Neuronal stem cell (in vitro differentiated cells): ENCODE data around the gene MAPKAP1.

ENCODE experiments used
- DNase-seq: peaks from one replicate; pipeline ENCODE4 v3.0.0-alpha.2; 2013; ENCODE audit warnings: low spot score
- H2AFZ ChIP-seq: one replicate; pipeline ENCODE4 v1.6.1; 2013; ENCODE audit warnings: mild to moderate bottlenecking, low read length, inconsistent platforms
- H2AK5ac ChIP-seq: 2 replicates; pipeline ENCODE4 v1.6.1; 2013; ENCODE audit warnings: low read depth, mild to moderate bottlenecking, inconsistent platforms, low read length, moderate library complexity, mixed read lengths
- H2BK120ac ChIP-seq: 2 replicates; pipeline ENCODE4 v1.6.1; 2013; ENCODE audit warnings: low read depth, mild to moderate bottlenecking, inconsistent platforms, low read length, moderate library complexity, mixed read lengths
- H2BK12ac ChIP-seq: one replicate; pipeline ENCODE4 v1.6.1; 2013; ENCODE audit warnings: low read length, inconsistent platforms
- H2BK15ac ChIP-seq: 2 replicates; pipeline ENCODE4 v1.6.1; 2013; ENCODE audit warnings: mild to moderate bottlenecking, low read length, inconsistent platforms, mixed read lengths
- H2BK5ac ChIP-seq: one replicate; pipeline ENCODE4 v1.6.1; 2013; ENCODE audit warnings: inconsistent platforms, mild to moderate bottlenecking, low read length, moderate library complexity
- H3K14ac ChIP-seq: one replicate; pipeline ENCODE4 v1.6.1; 2013; ENCODE audit warnings: low read length, inconsistent platforms
- H3K18ac ChIP-seq: 2 replicates; pipeline ENCODE4 v1.6.1; 2013; ENCODE audit warnings: low read length, inconsistent platforms
- H3K23ac ChIP-seq: 2 replicates; pipeline ENCODE4 v1.6.1; 2013; ENCODE audit warnings: low read depth, mild to moderate bottlenecking, mixed read lengths, low read length, inconsistent platforms; ENCODE audit not compliant: poor library complexity
- H3K27ac ChIP-seq: replicated peaks from 3 replicates; pipeline ENCODE4 v1.5.1; 2013; ENCODE audit warnings: low read length, inconsistent platforms
- H3K27me3 ChIP-seq, 3 experiments: 2 replicates each; pipeline ENCODE4 v1.6.1; 2013; ENCODE audit warnings: low read length in 3 of 3, mild to moderate bottlenecking in 2 of 3, inconsistent platforms in 1 of 3, low read depth in 1 of 3, mixed read lengths in 1 of 3, moderate library complexity in 1 of 3; ENCODE audit not compliant: control insufficient read depth in 3 of 3, insufficient read depth in 3 of 3
- H3K36me3 ChIP-seq, 2 donors: replicated peaks in 1 of 2; 2 replicates each; pipeline ENCODE4 v1.6.1; 2013; ENCODE audit warnings: low read length in 2 of 2; ENCODE audit not compliant: control insufficient read depth in 2 of 2, insufficient read depth in 2 of 2
- H3K4ac ChIP-seq: 2 replicates; pipeline ENCODE4 v1.6.1; 2013; ENCODE audit warnings: inconsistent platforms, mild to moderate bottlenecking, low read length, moderate library complexity
- H3K4me1 ChIP-seq, 2 donors: 1 replicate in 1 of 2; 2 replicates in 1 of 2; pipeline ENCODE4 v1.6.1; 2013; ENCODE audit warnings: low read length in 2 of 2, low read depth in 1 of 2; ENCODE audit not compliant: control insufficient read depth in 2 of 2, insufficient read depth in 1 of 2
- H3K4me2 ChIP-seq: one replicate; pipeline ENCODE4 v1.6.1; 2013; ENCODE audit warnings: mild to moderate bottlenecking, low read length, inconsistent platforms; ENCODE audit not compliant: insufficient read depth, poor library complexity, severe bottlenecking
- H3K4me3 ChIP-seq, 2 donors: 2 replicates each; pipeline ENCODE4 v1.5.1; 2013; ENCODE audit warnings: low read length in 2 of 2, mild to moderate bottlenecking in 2 of 2, inconsistent platforms in 1 of 2, moderate library complexity in 1 of 2
- H3K79me1 ChIP-seq: one replicate; pipeline ENCODE4 v1.6.1; 2013; ENCODE audit warnings: low read depth, mild to moderate bottlenecking, inconsistent platforms, low read length, moderate library complexity
- H3K9ac ChIP-seq: one replicate; pipeline ENCODE4 v1.6.1; 2013; ENCODE audit warnings: mild to moderate bottlenecking, low read depth, low read length, inconsistent platforms; ENCODE audit not compliant: poor library complexity
- H3K9me3 ChIP-seq, 2 donors: replicated peaks in 1 of 2; 2 replicates each; pipeline versions ENCODE3 to v1.6.1; 2013; ENCODE audit warnings: low read length in 2 of 2, mild to moderate bottlenecking in 2 of 2, inconsistent platforms in 1 of 2, low read depth in 1 of 2, mixed read lengths in 1 of 2, moderate library complexity in 1 of 2; ENCODE audit not compliant: control insufficient read depth in 2 of 2, insufficient read depth in 1 of 2
- H4K8ac ChIP-seq: one replicate; pipeline ENCODE4 v1.6.1; 2013; ENCODE audit warnings: low read depth, mild to moderate bottlenecking, inconsistent platforms, low read length, moderate library complexity
- H4K91ac ChIP-seq: one replicate; pipeline ENCODE4 v1.6.1; 2013; ENCODE audit warnings: low read length, low read depth, mild to moderate bottlenecking, inconsistent platforms; ENCODE audit not compliant: poor library complexity
- WGBS, 2 donors: extraction: QIAGEN DNeasy Blood & Tissue Kit; methylation state at CpG; one replicate each; pipeline ENCODE4 v1.1.7; 2013; ENCODE audit warnings: missing lambda C conversion rate in 2 of 2, mixed read lengths in 1 of 2; ENCODE audit not compliant: insufficient read length in 2 of 2, insufficient replicate concordance in 1 of 2; ENCODE audit errors: extremely low coverage in 2 of 2; 5-methylcytosine and 5-hydroxymethylcytosine counted together

The MAPKAP1 gene

DNA sequence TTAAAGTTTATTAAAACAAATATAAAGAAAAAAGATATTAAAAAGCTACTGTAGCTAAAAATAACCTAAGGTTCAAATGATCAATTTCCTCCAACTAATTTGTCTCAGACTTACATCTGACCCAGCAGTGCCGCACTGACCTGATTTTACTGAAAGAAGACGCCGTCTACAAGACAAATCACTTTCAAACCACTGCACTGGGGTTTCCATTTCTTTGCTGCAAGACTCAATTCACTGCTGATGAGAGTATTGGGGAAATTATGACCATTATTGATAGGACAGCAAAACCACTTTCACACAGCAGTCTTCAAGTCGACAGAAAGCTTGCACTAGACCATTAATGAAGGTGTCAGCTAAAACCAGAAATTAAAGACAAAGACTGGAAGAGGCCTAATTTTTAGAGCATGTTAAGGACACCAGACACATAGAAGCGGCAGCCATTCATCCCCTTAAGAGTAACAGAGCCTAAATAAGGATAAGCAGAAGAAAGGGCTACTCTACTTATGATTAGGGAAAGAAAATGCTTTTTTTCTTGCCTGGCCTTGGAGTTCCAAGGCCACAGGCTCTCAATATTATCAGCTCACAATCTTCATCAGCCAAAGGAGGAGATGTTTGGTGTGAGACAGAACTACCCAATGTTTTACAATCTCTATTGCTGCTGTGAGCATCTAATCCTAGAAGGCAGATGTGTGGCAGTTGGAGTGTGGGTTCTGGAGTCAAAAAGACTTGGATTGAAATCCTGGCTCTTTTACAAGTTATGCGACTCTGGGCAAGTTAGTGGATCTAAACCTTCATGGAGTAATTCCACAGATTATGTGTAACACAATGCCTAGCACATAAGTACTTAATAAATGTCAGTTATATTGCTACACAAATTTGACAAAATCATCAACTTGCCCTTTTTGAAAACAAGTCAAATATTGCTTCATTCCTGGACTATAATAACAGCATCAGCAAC, 190.7 kb downstream of the MAPKAP1 start:
- H3K79me1 ChIP-seq = no peaks in the 10 kb centered on the region
- H2BK12ac ChIP-seq = no peak overlapping the region
- H3K23ac ChIP-seq = no peak overlapping the region
- no peaks in the 10 kb centered on the region for H3K36me3 ChIP-seq
- H3K9me3 ChIP-seq = no peaks in the 10 kb centered on the region
- no peak overlapping the region for H2BK5ac ChIP-seq
- no peak overlapping the region for H2AFZ ChIP-seq
- no peak overlapping the region for H3K9ac ChIP-seq
- WGBS, 2 donors = no CpG with 5 or more reads among the region's 6 CpGs
- no peaks in the 10 kb centered on the region for H3K27me3 ChIP-seq
- no peak overlapping the region for H3K4me3 ChIP-seq
- H3K4me2 ChIP-seq = no peak overlapping the region
- no peak overlapping the region for H4K91ac ChIP-seq
- no peak overlapping the region for H2AK5ac ChIP-seq
- no peak overlapping the region for H3K27ac ChIP-seq
- no peak overlapping the region for H3K18ac ChIP-seq
- no peak overlapping the region for H2BK15ac ChIP-seq
- H3K4me1 ChIP-seq = peaks cover 9 to 22% of the 10 kb centered on the region in 2 donors
- H3K14ac ChIP-seq = no peak overlapping the region
- DNase-seq = no peak
- no peak overlapping the region for H2BK120ac ChIP-seq
- H4K8ac ChIP-seq = no peak overlapping the region
- H3K4ac ChIP-seq = no peak overlapping the region

DNA sequence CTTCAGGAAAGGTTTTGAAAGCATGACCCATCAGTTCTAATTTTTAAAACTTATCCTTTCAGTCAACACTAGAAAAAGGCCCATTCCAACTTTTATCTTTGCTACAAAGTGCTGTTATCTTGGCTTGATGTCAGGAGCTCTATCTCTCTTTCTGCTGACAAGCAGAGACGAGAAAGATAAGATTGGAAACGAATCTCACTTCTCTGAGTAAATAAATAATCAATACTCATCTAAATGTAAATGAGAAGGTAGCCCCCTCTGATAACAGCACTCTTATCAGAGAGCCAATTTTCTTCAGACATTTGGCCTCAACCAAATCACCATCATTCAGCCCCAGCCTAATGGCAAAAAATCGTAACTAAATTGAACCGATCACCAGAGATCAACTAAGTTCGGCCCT, 191.7 kb downstream of the MAPKAP1 start:
- no peak overlapping the region for H2BK120ac ChIP-seq
- H3K36me3 ChIP-seq = no peaks in the 10 kb centered on the region
- H2BK5ac ChIP-seq = no peak overlapping the region
- no peaks in the 10 kb centered on the region for H3K79me1 ChIP-seq
- H2BK15ac ChIP-seq = no peak overlapping the region
- H3K27ac ChIP-seq = no peak overlapping the region
- no peak overlapping the region for H3K9ac ChIP-seq
- no CpG with 5 or more reads among the region's 5 CpGs for WGBS, 2 donors
- no peak overlapping the region for H2AFZ ChIP-seq
- H3K4ac ChIP-seq = no peak overlapping the region
- H3K9me3 ChIP-seq = no peaks in the 10 kb centered on the region
- H3K27me3 ChIP-seq = no peaks in the 10 kb centered on the region
- H3K4me1 ChIP-seq = peaks cover 9 to 22% of the 10 kb centered on the region in 2 donors
- no peak overlapping the region for H4K91ac ChIP-seq
- H3K14ac ChIP-seq = no peak overlapping the region
- H3K4me3 ChIP-seq = no peak overlapping the region
- H3K18ac ChIP-seq = no peak overlapping the region
- H3K4me2 ChIP-seq = no peak overlapping the region
- no peak overlapping the region for H4K8ac ChIP-seq
- no peak overlapping the region for H2AK5ac ChIP-seq
- H3K23ac ChIP-seq = no peak overlapping the region
- no peak overlapping the region for H2BK12ac ChIP-seq
- no peak for DNase-seq

DNA sequence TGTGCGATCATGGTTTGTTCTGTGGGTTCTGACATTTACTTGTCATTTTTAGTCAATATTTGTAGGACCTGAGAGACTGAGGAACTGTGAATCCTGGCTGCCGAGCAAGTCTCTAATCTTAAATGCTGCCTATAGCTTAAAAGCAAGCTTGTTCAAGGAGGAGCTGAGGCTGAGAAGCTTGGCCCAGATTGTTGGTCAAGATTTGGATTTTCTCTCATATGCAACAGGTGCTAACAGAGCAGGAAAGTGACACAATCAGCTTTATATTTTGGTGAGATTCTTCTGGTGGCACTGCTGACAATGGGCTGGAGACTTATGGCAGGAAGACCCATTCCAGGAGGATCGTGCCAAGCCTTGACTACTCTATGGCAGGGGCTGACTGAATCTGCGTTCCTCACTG, 192.5 kb downstream of the MAPKAP1 start:
- no peak overlapping the region for H4K91ac ChIP-seq
- no peak overlapping the region for H2BK15ac ChIP-seq
- H3K4ac ChIP-seq = no peak overlapping the region
- H3K9ac ChIP-seq = no peak overlapping the region
- H3K14ac ChIP-seq = no peak overlapping the region
- no peak overlapping the region for H3K4me3 ChIP-seq
- H3K4me2 ChIP-seq = no peak overlapping the region
- H3K27me3 ChIP-seq = no peaks in the 10 kb centered on the region
- H3K4me1 ChIP-seq = peaks cover 9 to 22% of the 10 kb centered on the region in 2 donors
- H3K23ac ChIP-seq = no peak overlapping the region
- H2BK12ac ChIP-seq = no peak overlapping the region
- no peak overlapping the region for H2BK5ac ChIP-seq
- no peaks in the 10 kb centered on the region for H3K36me3 ChIP-seq
- H2AFZ ChIP-seq = no peak overlapping the region
- no peak overlapping the region for H4K8ac ChIP-seq
- no peaks in the 10 kb centered on the region for H3K79me1 ChIP-seq
- WGBS, 2 donors = no CpG with 5 or more reads among the region's 4 CpGs
- H3K9me3 ChIP-seq = no peaks in the 10 kb centered on the region
- no peak for DNase-seq
- no peak overlapping the region for H3K27ac ChIP-seq
- no peak overlapping the region for H3K18ac ChIP-seq
- no peak overlapping the region for H2AK5ac ChIP-seq
- H2BK120ac ChIP-seq = no peak overlapping the region

DNA sequence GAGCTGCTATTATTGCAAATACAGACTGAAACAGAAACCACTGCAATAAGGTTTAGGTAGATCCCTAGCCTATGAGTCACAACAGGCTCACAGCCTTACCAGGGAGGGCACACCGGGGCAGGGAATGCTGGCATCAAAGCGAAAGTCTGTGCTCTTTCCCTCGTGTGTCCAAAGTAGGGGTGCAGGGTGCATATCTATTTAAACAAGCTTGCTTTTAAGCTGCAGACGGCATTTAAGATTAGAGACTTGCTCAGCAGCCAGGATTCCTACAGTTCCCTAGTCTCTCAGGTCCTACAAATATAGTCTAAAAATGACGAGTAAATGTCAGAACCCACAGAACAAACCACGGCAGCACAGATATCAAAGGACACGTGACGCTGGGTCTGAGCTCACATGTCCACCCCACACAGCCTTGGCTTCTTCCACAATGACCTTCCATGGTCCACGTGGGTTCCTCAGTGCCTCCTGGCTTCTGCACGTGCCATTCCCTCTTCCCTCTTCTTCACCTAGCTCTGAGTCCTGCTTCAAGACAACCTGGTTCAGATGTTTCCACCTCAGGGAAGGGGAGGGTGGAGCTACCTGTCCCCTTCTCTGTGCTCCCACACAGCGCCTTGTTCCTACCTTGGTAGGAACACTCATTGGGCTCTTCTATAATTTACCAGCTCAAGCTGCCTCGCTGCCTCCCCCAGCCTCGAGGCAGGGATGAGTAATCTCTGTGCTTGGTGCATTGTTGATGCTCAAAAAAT, 193.2 kb downstream of the MAPKAP1 start:
- Histone ChIP-seq H3K36me3 (no peaks in the 10 kb centered on the region), H2BK5ac (no peak overlapping the region), H3K4me3 (no peak overlapping the region), H2AFZ (no peak overlapping the region), H3K18ac (peak overlapping the region; percentile 62), H3K23ac (peak overlapping the region; percentile 14), H4K8ac (no peak overlapping the region), H3K27me3 (no peaks in the 10 kb centered on the region), H2BK120ac (no peak overlapping the region), H3K4ac (no peak overlapping the region), H3K27ac (no peak overlapping the region), H2BK12ac (no peak overlapping the region), H4K91ac (no peak overlapping the region), H3K14ac (no peak overlapping the region), H3K4me2 (no peak overlapping the region), H2AK5ac (no peak overlapping the region), H3K79me1 (no peaks in the 10 kb centered on the region), H3K9me3 (no peaks in the 10 kb centered on the region), H2BK15ac (no peak overlapping the region), H3K9ac (no peak overlapping the region), H3K4me1 (peaks cover 11 to 22% of the 10 kb centered on the region in 2 donors)
- no CpG with 5 or more reads among the region's 13 CpGs for WGBS, 2 donors
- DNase-seq = no peak
